Brain microvascular endothelial cell (primary cell): Measurements from ENCODE around the gene TRIM33.
A peak's percentile ranks its signal among the peaks of the same experiment; 100 is the strongest.
"Not testable (repeated sequence)": the region's sequence is repeated elsewhere in the genome, so short reads cannot be mapped to it uniquely, and the experiment has no call there.

Experiments used
- DNase-seq: peaks from one replicate; pipeline ENCODE4 v3.0.0-alpha.2; 2020
- H3K27ac ChIP-seq: fragments of 250-450 bp; sonication (Bioruptor Pico); 2 replicates; pipeline ENCODE4 v1.5.1; 2020; ENCODE audit warnings: mild to moderate bottlenecking, moderate library complexity
- H3K27me3 ChIP-seq: fragments of 250-450 bp; sonication (Bioruptor Pico); replicated peaks from 2 replicates; pipeline ENCODE4 v1.5.1; 2020; ENCODE audit warnings: mild to moderate bottlenecking
- H3K36me3 ChIP-seq: fragments of 250-450 bp; sonication (Bioruptor Pico); replicated peaks from 2 replicates; pipeline ENCODE4 v1.5.1; 2020; ENCODE audit warnings: mild to moderate bottlenecking
- H3K4me3 ChIP-seq: 2 replicates; pipeline ENCODE4 v1.5.1; 2011; ENCODE audit warnings: low read depth, mild to moderate bottlenecking, control low read depth, low read length, moderate library complexity
- CTCF ChIP-seq: IDR thresholded peaks from 2 replicates; pipeline ENCODE4 v1.5.1; 2011; ENCODE audit warnings: low read depth, mild to moderate bottlenecking, moderate library complexity, low read length, control low read depth, inconsistent platforms; ENCODE audit errors: missing control alignments
- in situ Hi-C: cut with HindIII; loops from 2 replicates; pipeline ENCODE4 v1.10.0; 2017; ENCODE audit warnings: low sequenced_read_pairs, low pct_ligation_motif_present

The TRIM33 gene

GRCh38 chr1:114368560-114369255, 142.3 kb downstream of the TRIM33 start:
- no peak overlapping the region for H3K27ac ChIP-seq
- no peaks in the 10 kb centered on the region for H3K27me3 ChIP-seq
- TF ChIP-seq CTCF, result no peak
- no peaks in the 10 kb centered on the region for H3K36me3 ChIP-seq
- in situ Hi-C loops, result no loop called here
- no peak for DNase-seq
- H3K4me3 ChIP-seq, result no peak overlapping the region

- in situ Hi-C loops, result no loop called here
- no peaks in the 10 kb centered on the region for H3K27me3 ChIP-seq
- H3K27ac ChIP-seq, result no peak overlapping the region
- H3K36me3 ChIP-seq, result no peaks in the 10 kb centered on the region
- no peak for DNase-seq
- no peak overlapping the region for H3K4me3 ChIP-seq
- no peak for TF ChIP-seq CTCF
Measured at GRCh38 chr1:114367810-114368209, 143.2 kb downstream of the TRIM33 start.

- H3K27ac ChIP-seq, in situ Hi-C loops, H3K27me3 ChIP-seq, H3K4me3 ChIP-seq, H3K36me3 ChIP-seq, DNase-seq: not testable (repeated sequence)
Measured at GRCh38 chr1:114363230-114363629, 147.8 kb downstream of the TRIM33 start.

GRCh38 chr1:114359791-114360190, 151.2 kb downstream of the TRIM33 start:
- no peak overlapping the region for H3K4me3 ChIP-seq
- DNase-seq, result no peak
- in situ Hi-C loops, result no loop called here
- no peaks in the 10 kb centered on the region for H3K27me3 ChIP-seq
- no peak for TF ChIP-seq CTCF
- H3K27ac ChIP-seq, result no peak overlapping the region
- no peaks in the 10 kb centered on the region for H3K36me3 ChIP-seq

- no peak for DNase-seq
- Histone ChIP-seq H3K36me3 (no peaks in the 10 kb centered on the region), H3K27ac (no peak overlapping the region), H3K4me3 (no peak overlapping the region), H3K27me3 (no peaks in the 10 kb centered on the region)
- in situ Hi-C loops, result no loop called here
- no peak for TF ChIP-seq CTCF
Measured at GRCh38 chr1:114355240-114355639, 155.8 kb downstream of the TRIM33 start.

- no peaks in the 10 kb centered on the region for H3K36me3 ChIP-seq
- in situ Hi-C loops, result no loop called here
- no peak for TF ChIP-seq CTCF
- no peak overlapping the region for H3K27ac ChIP-seq
- H3K27me3 ChIP-seq, result no peaks in the 10 kb centered on the region
- peak; percentile 43 for DNase-seq
- H3K4me3 ChIP-seq, result no peak overlapping the region
Measured at GRCh38 chr1:114353262-114353661, 157.7 kb downstream of the TRIM33 start.
